GM19328 (cell line): ENCODE data around the gene PITPNC1.
"Not testable (repeated sequence)": the region's sequence is repeated elsewhere in the genome, so short reads cannot be mapped to it uniquely, and the experiment has no call there.

Experiments
- ATAC-seq: cut with Tn5 transposase; IDR thresholded peaks from one replicate; pipeline ENCODE4 v1.9.1; 2021; ENCODE audit warnings: mild to moderate bottlenecking, moderate library complexity; ENCODE audit not compliant: unreplicated experiment

PITPNC1 gene

GRCh38 chr17:67637901-67638641 lies 261.0 kb downstream of the PITPNC1 start:
- no peak for ATAC-seq

- ATAC-seq = no peak
These were observed 261.8 kb downstream of the PITPNC1 start for GRCh38 chr17:67638871-67639270.

GRCh38 chr17:67639555-67639954 lies 262.5 kb downstream of the PITPNC1 start:
- ATAC-seq = no peak

- ATAC-seq = no peak
These were observed 262.9 kb downstream of the PITPNC1 start for GRCh38 chr17:67639979-67640378.

GRCh38 chr17:67642488-67642887 lies 265.4 kb downstream of the PITPNC1 start:
- ATAC-seq = no peak

- ATAC-seq = no peak
These were observed 267.0 kb downstream of the PITPNC1 start for GRCh38 chr17:67644061-67644460.

- not testable (repeated sequence) for ATAC-seq
These were observed 268.1 kb downstream of the PITPNC1 start for GRCh38 chr17:67645195-67645594.

GRCh38 chr17:67646472-67646871 lies 269.4 kb downstream of the PITPNC1 start:
- ATAC-seq = no peak

GRCh38 chr17:67647482-67647881 lies 270.4 kb downstream of the PITPNC1 start:
- ATAC-seq = peak; percentile 51

GRCh38 chr17:67648032-67648905 lies 271.2 kb downstream of the PITPNC1 start:
- ATAC-seq = no peak

GRCh38 chr17:67648906-67649295 lies 271.8 kb downstream of the PITPNC1 start:
- not testable (repeated sequence) for ATAC-seq

GRCh38 chr17:67649891-67650290 lies 272.8 kb downstream of the PITPNC1 start:
- no peak for ATAC-seq

- not testable (repeated sequence) for ATAC-seq
These were observed 274.1 kb downstream of the PITPNC1 start for GRCh38 chr17:67651218-67651579.

GRCh38 chr17:67652433-67652832 lies 275.4 kb downstream of the PITPNC1 start:
- ATAC-seq = no peak

GRCh38 chr17:67655478-67656148 lies 278.5 kb downstream of the PITPNC1 start:
- no peak for ATAC-seq

- no peak for ATAC-seq
These were observed 279.6 kb downstream of the PITPNC1 start for GRCh38 chr17:67656494-67657203.

- no peak for ATAC-seq
These were observed 280.5 kb downstream of the PITPNC1 start for GRCh38 chr17:67657596-67657995.

- ATAC-seq = no peak
These were observed 281.2 kb downstream of the PITPNC1 start for GRCh38 chr17:67658265-67658664.

GRCh38 chr17:67659028-67659427 lies 281.9 kb downstream of the PITPNC1 start:
- ATAC-seq = no peak

GRCh38 chr17:67662712-67663111 lies 285.6 kb downstream of the PITPNC1 start:
- ATAC-seq = no peak

- ATAC-seq = no peak
These were observed 286.4 kb downstream of the PITPNC1 start for GRCh38 chr17:67663457-67663856.
